ENCODE results near the gene PRRG2.
"Not testable (repeated sequence)": the region's sequence is repeated elsewhere in the genome, so short reads cannot be mapped to it uniquely, and the experiment has no call there.

The PRRG2 gene

DNA sequence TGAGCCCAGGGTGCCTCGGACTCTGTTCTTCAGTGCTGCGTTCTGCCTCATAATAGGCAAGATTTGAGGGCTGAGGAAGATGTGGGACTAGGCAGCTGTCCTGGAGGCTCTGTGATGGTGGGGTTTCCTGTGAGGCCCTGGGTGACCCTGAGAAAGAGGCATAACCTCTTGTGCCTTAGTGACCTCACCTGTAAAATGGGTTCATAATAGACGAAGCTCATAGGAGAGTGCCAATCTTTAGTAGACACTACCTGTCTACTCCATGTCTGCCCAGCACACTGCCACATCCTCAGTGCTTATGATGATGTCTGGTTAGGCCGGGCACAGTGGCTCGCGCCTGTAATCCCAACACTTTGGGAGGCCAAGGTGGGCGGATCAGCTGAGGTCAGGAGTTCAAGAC, 35.4 kb downstream of the PRRG2 start:
- no peak overlapping the region for H3K9ac ChIP-seq (ENCODE audit: insufficient read length)
- H3K9me3 ChIP-seq (ENCODE audit: low read depth, low read length): no peaks in the 10 kb centered on the region
- no peak overlapping the region for H3K27ac ChIP-seq
- H3K4me3 ChIP-seq: no peak overlapping the region
- no peak for DNase-seq (ENCODE audit: low read depth, low spot score)
- H3K36me3 ChIP-seq (ENCODE audit: insufficient read depth, low read length): peaks cover 71% of the 10 kb centered on the region
- TF ChIP-seq FOXP2 (optimal IDR thresholded peaks at IDR 0.05; ENCODE audit: control extremely low read depth, extremely low read length, insufficient read depth) (no peak), POLR2AphosphoS5 (IDR thresholded peaks at IDR 0.05; ENCODE audit: borderline replicate concordance, low read depth, low read length) (no peak), EZH2 (IDR thresholded peaks at IDR 0.05) (no peak)

DNA sequence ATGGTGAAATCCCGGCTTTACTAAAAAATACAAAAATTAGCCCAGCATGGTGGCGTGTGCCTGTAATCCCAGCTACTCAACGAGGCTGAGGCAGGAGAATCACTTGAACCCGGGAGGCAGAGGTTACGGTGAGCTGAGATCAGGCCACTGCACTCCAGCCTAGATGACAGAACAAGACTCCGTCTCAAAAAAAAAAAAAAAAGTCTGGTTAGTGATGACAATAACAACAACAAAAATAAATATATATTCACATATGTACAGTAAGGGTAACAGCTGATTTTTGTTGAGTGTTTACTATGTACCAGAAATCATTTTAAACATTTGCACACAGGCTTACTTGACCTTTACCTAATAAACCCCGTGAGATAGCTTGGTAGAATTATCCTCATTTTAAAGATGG, 35.8 kb downstream of the PRRG2 start:
- Histone ChIP-seq H3K4me3 (no peak overlapping the region), H3K9me3 (ENCODE audit: low read depth, low read length) (no peaks in the 10 kb centered on the region), H3K9ac (ENCODE audit: insufficient read length) (no peak overlapping the region), H3K27ac (no peak overlapping the region), H3K36me3 (ENCODE audit: insufficient read depth, low read length) (peaks cover 75% of the 10 kb centered on the region)
- TF ChIP-seq POLR2AphosphoS5 (IDR thresholded peaks at IDR 0.05; ENCODE audit: borderline replicate concordance, low read depth, low read length): no peak
- TF ChIP-seq FOXP2 (optimal IDR thresholded peaks at IDR 0.05; ENCODE audit: control extremely low read depth, extremely low read length, insufficient read depth): no peak
- TF ChIP-seq EZH2 (IDR thresholded peaks at IDR 0.05): no peak
- no peak for DNase-seq (ENCODE audit: low read depth, low spot score)

DNA sequence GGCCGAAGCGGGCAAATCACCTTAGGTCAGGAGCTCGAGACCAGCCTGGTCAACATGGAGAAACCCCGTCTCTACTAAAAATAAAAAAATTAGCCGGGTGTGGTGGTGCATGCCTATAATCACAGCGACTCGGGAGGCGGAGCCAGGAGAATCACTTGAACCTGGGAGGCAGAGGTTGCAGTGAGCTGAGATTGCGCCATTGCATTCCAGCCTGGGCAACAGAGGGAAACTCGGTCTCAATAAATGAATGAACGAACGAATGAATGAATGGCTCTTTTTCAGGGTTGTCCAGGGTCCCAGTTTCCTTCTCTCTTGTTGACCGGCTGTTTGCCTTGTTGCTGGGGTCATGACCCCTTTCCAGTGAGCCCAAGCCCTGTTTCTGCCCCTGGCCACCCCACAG, 36.7 kb downstream of the PRRG2 start:
- not testable (repeated sequence) for H3K9me3 ChIP-seq (ENCODE audit: low read depth, low read length); H3K9ac ChIP-seq (ENCODE audit: insufficient read length); H3K4me3 ChIP-seq; H3K27ac ChIP-seq; DNase-seq (ENCODE audit: low read depth, low spot score)
- H3K36me3 ChIP-seq (ENCODE audit: insufficient read depth, low read length): peaks cover 74% of the 10 kb centered on the region

- Histone ChIP-seq H3K27ac (no peak overlapping the region), H3K9ac (ENCODE audit: insufficient read length) (no peak overlapping the region), H3K9me3 (ENCODE audit: low read depth, low read length) (no peaks in the 10 kb centered on the region), H3K36me3 (ENCODE audit: insufficient read depth, low read length) (peaks cover 32% of the 10 kb centered on the region; the same call in 1 of the 2 replicates), H3K4me3 (no peak overlapping the region)
- TF ChIP-seq FOXP2 (optimal IDR thresholded peaks at IDR 0.05; ENCODE audit: control extremely low read depth, extremely low read length, insufficient read depth) (no peak), EZH2 (IDR thresholded peaks at IDR 0.05) (no peak), POLR2AphosphoS5 (IDR thresholded peaks at IDR 0.05; ENCODE audit: borderline replicate concordance, low read depth, low read length) (no peak)
- no peak for DNase-seq (ENCODE audit: low read depth, low spot score)
These were observed 44.1 kb downstream of the PRRG2 start for GRCh38 chr19:49624967-49625910.

GRCh38 chr19:49626226-49626625, 45.1 kb downstream of the PRRG2 start:
- peaks cover 30% of the 10 kb centered on the region; the same call in 1 of the 2 replicates for H3K36me3 ChIP-seq (ENCODE audit: insufficient read depth, low read length)
- no peak for TF ChIP-seq FOXP2 (optimal IDR thresholded peaks at IDR 0.05; ENCODE audit: control extremely low read depth, extremely low read length, insufficient read depth)
- TF ChIP-seq POLR2AphosphoS5 (IDR thresholded peaks at IDR 0.05; ENCODE audit: borderline replicate concordance, low read depth, low read length): no peak
- no peak for TF ChIP-seq EZH2 (IDR thresholded peaks at IDR 0.05)

GRCh38 chr19:49629659-49630058, 48.5 kb downstream of the PRRG2 start:
- Histone ChIP-seq H3K9me3 (ENCODE audit: low read depth, low read length) (no peaks in the 10 kb centered on the region), H3K4me3 (no peak overlapping the region), H3K9ac (ENCODE audit: insufficient read length) (no peak overlapping the region), H3K27ac (no peak overlapping the region), H3K36me3 (ENCODE audit: insufficient read depth, low read length) (peaks cover 19% of the 10 kb centered on the region; the same call in 1 of the 2 replicates)
- no peak for DNase-seq (ENCODE audit: low read depth, low spot score)
- no peak for TF ChIP-seq FOXP2 (optimal IDR thresholded peaks at IDR 0.05; ENCODE audit: control extremely low read depth, extremely low read length, insufficient read depth)
- TF ChIP-seq POLR2AphosphoS5 (IDR thresholded peaks at IDR 0.05; ENCODE audit: borderline replicate concordance, low read depth, low read length): no peak
- TF ChIP-seq EZH2 (IDR thresholded peaks at IDR 0.05): no peak

More at GRCh38 chr19:49626226-49626625, 45.1 kb downstream of the PRRG2 start:
- DNase-seq (ENCODE audit: low read depth, low spot score): no peak
- Histone ChIP-seq H3K27ac (no peak overlapping the region), H3K9ac (ENCODE audit: insufficient read length) (no peak overlapping the region), H3K4me3 (no peak overlapping the region), H3K9me3 (ENCODE audit: low read depth, low read length) (no peaks in the 10 kb centered on the region)

- no peak for DNase-seq (ENCODE audit: low read depth, low spot score)
These were observed 50.0 kb downstream of the PRRG2 start for GRCh38 chr19:49631014-49631588.

GRCh38 chr19:49631610-49632192, 50.6 kb downstream of the PRRG2 start:
- Histone ChIP-seq H3K9me3 (ENCODE audit: low read depth, low read length) (no peaks in the 10 kb centered on the region), H3K4me3 (no peak overlapping the region), H3K27ac (no peak overlapping the region), H3K36me3 (ENCODE audit: insufficient read depth, low read length) (peaks cover 5% of the 10 kb centered on the region; the same call in 1 of the 2 replicates), H3K9ac (ENCODE audit: insufficient read length) (no peak overlapping the region)
- TF ChIP-seq FOXP2 (optimal IDR thresholded peaks at IDR 0.05; ENCODE audit: control extremely low read depth, extremely low read length, insufficient read depth): no peak
- TF ChIP-seq POLR2AphosphoS5 (IDR thresholded peaks at IDR 0.05; ENCODE audit: borderline replicate concordance, low read depth, low read length): no peak
- TF ChIP-seq EZH2 (IDR thresholded peaks at IDR 0.05): no peak
- no peak for DNase-seq (ENCODE audit: low read depth, low spot score)

More at GRCh38 chr19:49631014-49631588, 50.0 kb downstream of the PRRG2 start:
- Histone ChIP-seq H3K9me3 (ENCODE audit: low read depth, low read length) (no peaks in the 10 kb centered on the region), H3K4me3 (no peak overlapping the region), H3K9ac (ENCODE audit: insufficient read length) (no peak overlapping the region), H3K36me3 (ENCODE audit: insufficient read depth, low read length) (peaks cover 10% of the 10 kb centered on the region; the same call in 1 of the 2 replicates), H3K27ac (peak overlapping the region; percentile 67)
- TF ChIP-seq EZH2 (IDR thresholded peaks at IDR 0.05) (no peak), POLR2AphosphoS5 (IDR thresholded peaks at IDR 0.05; ENCODE audit: borderline replicate concordance, low read depth, low read length) (peak; percentile 16; the same call in 1 of the 2 replicates)

Data from SK-N-MC (cell line).